OCI-LY1 (cell line): ENCODE data around the gene CFAP157.

ENCODE experiments used
- H2AFZ ChIP-seq: fragments of 200-600 bp; sonication (generic), shearing (Covaris generic); 2 replicates; pipeline ENCODE4 v1.6.0; 2014; ENCODE audit warnings: antibody characterized with exemption, mild to moderate bottlenecking, low read length
- H3F3A ChIP-seq: fragments of 200-600 bp; sonication (generic), shearing (Covaris generic); 2 replicates; pipeline ENCODE4 v1.6.0; 2014; ENCODE audit warnings: mild to moderate bottlenecking, antibody characterized with exemption, low read length, moderate library complexity; ENCODE audit not compliant: insufficient read depth
- H3K27ac ChIP-seq: fragments of 200-600 bp; sonication (generic); 2 replicates; pipeline ENCODE4 v1.5.1; 2014; ENCODE audit warnings: low read length, mixed run types, mild to moderate bottlenecking, low read depth; ENCODE audit not compliant: poor library complexity, severe bottlenecking
- H3K27me3 ChIP-seq: fragments of 200-600 bp; sonication (generic); 2 replicates; pipeline ENCODE4 v1.6.0; 2014; ENCODE audit warnings: antibody characterized with exemption, mild to moderate bottlenecking, low read length, moderate library complexity; ENCODE audit not compliant: insufficient read depth
- H3K36me3 ChIP-seq: fragments of 200-600 bp; sonication (generic); 2 replicates; pipeline ENCODE4 v1.6.1; 2014; ENCODE audit warnings: mild to moderate bottlenecking, antibody characterized with exemption, low read length, moderate library complexity, mixed read lengths; ENCODE audit not compliant: insufficient read depth
- H3K4me1 ChIP-seq: fragments of 200-600 bp; sonication (generic); 2 replicates; pipeline ENCODE4 v1.5.1; 2014; ENCODE audit warnings: mild to moderate bottlenecking, low read length, moderate library complexity; ENCODE audit not compliant: insufficient read depth, severe bottlenecking
- H3K4me2 ChIP-seq: fragments of 200-600 bp; sonication (generic), shearing (Covaris generic); 2 replicates; pipeline ENCODE4 v1.6.1; 2014; ENCODE audit warnings: low read length
- H3K4me3 ChIP-seq: fragments of 200-600 bp; sonication (generic); 2 replicates; pipeline ENCODE4 v1.5.1; 2014; ENCODE audit warnings: low read length, low read depth, mild to moderate bottlenecking, mixed read lengths; ENCODE audit not compliant: poor library complexity, severe bottlenecking
- H3K79me2 ChIP-seq: fragments of 200-600 bp; shearing (Covaris generic); 2 replicates; pipeline ENCODE4 v1.6.1; 2016; ENCODE audit warnings: mixed run types, low read length, mixed read lengths; ENCODE audit not compliant: insufficient read depth
- H3K9ac ChIP-seq: fragments of 200-600 bp; sonication (generic), shearing (Covaris generic); 2 replicates; pipeline ENCODE4 v1.6.1; 2014; ENCODE audit warnings: mild to moderate bottlenecking, low read length, mixed read lengths
- H3K9me2 ChIP-seq: fragments of 200-600 bp; sonication (generic), shearing (Covaris generic); 2 replicates; pipeline ENCODE4 v1.6.1; 2014; ENCODE audit warnings: low read depth, mild to moderate bottlenecking, low read length, mixed read lengths
- H3K9me3 ChIP-seq: fragments of 200-600 bp; shearing (Covaris generic); 2 replicates; pipeline ENCODE4 v1.6.1; 2014; ENCODE audit warnings: low read length, mixed read lengths
- H4K20me1 ChIP-seq: fragments of 200-600 bp; sonication (generic), shearing (Covaris generic); 2 replicates; pipeline ENCODE4 v1.6.0; 2016; ENCODE audit warnings: mild to moderate bottlenecking, low read length; ENCODE audit not compliant: insufficient read depth
- EZH2 ChIP-seq: fragments of 200-600 bp; sonication (generic), shearing (Covaris generic); IDR thresholded peaks from 2 replicates; pipeline ENCODE4 v1.8.0; 2017; ENCODE audit warnings: borderline replicate concordance, mixed run types, mild to moderate bottlenecking, antibody characterized with exemption, low read length, moderate library complexity, mixed read lengths
- TF ChIP-seq, protein P1 (sequence below): fragments of 200-600 bp; sonication (generic), shearing (Covaris generic); IDR thresholded peaks from 2 replicates; pipeline ENCODE4 v1.5.1; 2017; ENCODE audit warnings: mild to moderate bottlenecking, antibody characterized with exemption, low read length, moderate library complexity, mixed read lengths

CFAP157 gene

DNA sequence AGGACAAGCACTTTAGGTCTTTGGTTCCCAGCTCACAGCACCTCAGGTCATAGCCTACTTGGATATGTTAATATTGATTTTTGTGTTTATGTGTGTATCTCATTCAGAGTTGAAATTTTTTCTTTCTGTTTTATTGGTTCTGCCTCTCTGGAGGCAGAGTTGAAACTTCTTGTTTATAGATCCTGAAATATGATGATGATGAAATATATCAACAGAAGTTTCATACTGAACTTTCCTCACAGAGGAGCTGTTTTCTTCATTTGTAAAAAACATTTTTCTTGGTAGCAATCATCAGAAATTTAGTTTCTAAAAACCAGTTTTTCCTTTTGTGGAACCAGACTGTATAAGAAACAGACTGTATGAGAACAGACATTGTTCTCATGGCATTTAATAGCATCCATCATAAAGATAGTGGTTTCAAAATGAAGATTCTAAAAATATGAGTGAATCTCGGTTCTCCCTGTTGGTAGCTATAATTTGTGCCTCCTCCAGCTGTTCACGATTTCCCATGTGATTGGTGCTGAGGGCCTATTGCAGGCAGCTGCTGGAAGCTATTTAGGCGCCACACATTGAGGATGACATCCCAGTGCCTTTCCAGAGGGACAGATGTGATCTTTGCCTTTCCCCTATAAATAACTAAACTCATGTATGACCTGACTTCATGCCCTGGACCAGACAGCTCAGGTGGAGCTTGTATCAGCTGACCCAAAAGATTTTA, 39.5 kb upstream of the CFAP157 start:
- no peaks in the 10 kb centered on the region for H4K20me1 ChIP-seq
- no peak overlapping the region for H3K27ac ChIP-seq
- H3K27me3 ChIP-seq, result peaks cover 4% of the 10 kb centered on the region; the same call in 1 of the 2 replicates
- no peaks in the 10 kb centered on the region for H3K9me2 ChIP-seq
- no peak for TF ChIP-seq EZH2
- TF ChIP-seq, protein P1, sequence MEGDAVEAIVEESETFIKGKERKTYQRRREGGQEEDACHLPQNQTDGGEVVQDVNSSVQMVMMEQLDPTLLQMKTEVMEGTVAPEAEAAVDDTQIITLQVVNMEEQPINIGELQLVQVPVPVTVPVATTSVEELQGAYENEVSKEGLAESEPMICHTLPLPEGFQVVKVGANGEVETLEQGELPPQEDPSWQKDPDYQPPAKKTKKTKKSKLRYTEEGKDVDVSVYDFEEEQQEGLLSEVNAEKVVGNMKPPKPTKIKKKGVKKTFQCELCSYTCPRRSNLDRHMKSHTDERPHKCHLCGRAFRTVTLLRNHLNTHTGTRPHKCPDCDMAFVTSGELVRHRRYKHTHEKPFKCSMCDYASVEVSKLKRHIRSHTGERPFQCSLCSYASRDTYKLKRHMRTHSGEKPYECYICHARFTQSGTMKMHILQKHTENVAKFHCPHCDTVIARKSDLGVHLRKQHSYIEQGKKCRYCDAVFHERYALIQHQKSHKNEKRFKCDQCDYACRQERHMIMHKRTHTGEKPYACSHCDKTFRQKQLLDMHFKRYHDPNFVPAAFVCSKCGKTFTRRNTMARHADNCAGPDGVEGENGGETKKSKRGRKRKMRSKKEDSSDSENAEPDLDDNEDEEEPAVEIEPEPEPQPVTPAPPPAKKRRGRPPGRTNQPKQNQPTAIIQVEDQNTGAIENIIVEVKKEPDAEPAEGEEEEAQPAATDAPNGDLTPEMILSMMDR, result no peak
- no peaks in the 10 kb centered on the region for H3K4me1 ChIP-seq
- H3K4me3 ChIP-seq, result no peak overlapping the region
- no peaks in the 10 kb centered on the region for H3K79me2 ChIP-seq
- no peak overlapping the region for H3K4me2 ChIP-seq
- H3K9ac ChIP-seq, result no peak overlapping the region
- no peak overlapping the region for H2AFZ ChIP-seq
- H3K36me3 ChIP-seq, result no peaks in the 10 kb centered on the region
- H3F3A ChIP-seq, result no peaks in the 10 kb centered on the region
- no peaks in the 10 kb centered on the region for H3K9me3 ChIP-seq

DNA sequence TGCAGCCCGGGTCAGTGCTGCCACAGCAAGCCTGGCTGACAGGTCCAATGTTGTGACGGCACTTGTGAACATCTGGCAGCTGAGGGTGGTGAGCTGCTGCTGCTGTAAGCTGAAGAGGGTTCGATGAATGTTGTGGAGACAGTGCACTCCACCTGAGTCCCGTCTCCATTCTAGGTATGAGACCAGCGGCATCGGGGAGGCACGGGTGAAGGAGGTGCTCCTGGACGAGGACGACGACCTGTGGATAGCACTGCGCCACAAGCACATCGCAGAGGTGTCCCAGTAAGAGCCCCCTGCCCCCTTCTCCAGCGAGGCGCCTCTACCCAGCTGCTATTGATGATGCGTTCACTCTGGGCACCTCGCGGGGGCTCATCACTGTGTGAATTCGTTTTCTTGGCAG, 38.9 kb upstream of the CFAP157 start:
- Histone ChIP-seq H4K20me1 (no peaks in the 10 kb centered on the region), H3K27ac (no peak overlapping the region), H3K9me2 (no peaks in the 10 kb centered on the region), H3K4me3 (no peak overlapping the region), H3K9ac (no peak overlapping the region), H3K9me3 (no peaks in the 10 kb centered on the region), H3K36me3 (no peaks in the 10 kb centered on the region), H3K4me2 (no peak overlapping the region), H3F3A (no peaks in the 10 kb centered on the region), H3K79me2 (no peaks in the 10 kb centered on the region), H3K27me3 (peaks cover 4% of the 10 kb centered on the region; the same call in 1 of the 2 replicates), H2AFZ (no peak overlapping the region), H3K4me1 (no peaks in the 10 kb centered on the region)
- no peak for TF ChIP-seq EZH2
- TF ChIP-seq, protein P1, result no peak

DNA sequence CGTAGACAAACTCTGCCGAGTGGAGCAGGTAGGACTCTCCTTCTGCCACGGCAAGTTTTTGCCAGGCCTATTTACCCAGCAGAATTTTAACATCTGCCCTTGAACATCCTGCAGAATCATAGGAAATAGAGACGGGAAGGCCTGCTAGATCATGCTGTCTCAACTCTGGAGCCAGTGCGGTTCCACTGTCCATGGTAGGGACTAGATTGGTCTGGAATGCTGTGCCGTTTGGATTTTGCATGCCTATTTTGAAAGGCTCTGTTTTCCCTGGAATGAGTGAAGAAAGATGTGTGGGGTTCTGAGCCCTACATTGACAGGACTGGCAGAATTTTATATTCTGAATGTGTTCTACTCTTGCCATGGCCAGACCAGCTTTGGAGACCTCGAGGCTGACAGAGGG, 33.6 kb upstream of the CFAP157 start:
- Histone ChIP-seq H3K9me2 (no peaks in the 10 kb centered on the region), H3K79me2 (no peaks in the 10 kb centered on the region), H3F3A (no peaks in the 10 kb centered on the region), H2AFZ (no peak overlapping the region), H3K4me2 (no peak overlapping the region), H4K20me1 (no peaks in the 10 kb centered on the region), H3K36me3 (no peaks in the 10 kb centered on the region), H3K27ac (no peak overlapping the region), H3K9me3 (no peaks in the 10 kb centered on the region), H3K4me1 (no peaks in the 10 kb centered on the region), H3K27me3 (no peaks in the 10 kb centered on the region; the same call in 1 of the 2 replicates), H3K9ac (no peak overlapping the region), H3K4me3 (no peak overlapping the region)
- no peak for TF ChIP-seq EZH2
- TF ChIP-seq, protein P1, result no peak
